Endothelial cell of umbilical vein (primary cell): Measurements from ENCODE around the gene EIF4E. TPM values are rescaled to one million over a fixed set of nuclear protein-coding genes. Genes with fewer than 3 reads are reported as not detected.

Experiments used
- BruUV-seq: library from RNA; stranded (reverse); fragments of 400-500 nt; replicated peaks from 2 replicates; lab custom pipeline; 2021; lab: Mats Ljungman, UMichigan
- CTCF ChIA-PET: fragments of 300-600, 350-600 bp; sonication (Branson Sonifier 250); formaldehyde crosslinking; loops from one replicate; lab custom pipeline; 2021; ENCODE audit warnings: antibody characterized with exemption, inconsistent platforms; lab: Charles Lee
- POLR2A ChIA-PET: fragments of 300-600, 350-600 bp; sonication (Branson Sonifier 250); formaldehyde crosslinking; loops from one replicate; lab custom pipeline; 2021; ENCODE audit warnings: antibody characterized with exemption, inconsistent platforms; lab: Charles Lee
- DNase-seq: peaks from one replicate; pipeline ENCODE4 v3.0.0-alpha.2; 2011; ENCODE audit warnings: low read depth, low spot score
- FAIRE-seq: peaks from 2 replicates; lab custom pipeline; 2011; peaks lifted over from hg19 to GRCh38; lab: Jason Lieb, UNC
- H2AFZ ChIP-seq: 2 replicates; pipeline ENCODE4 v1.6.0; 2012; ENCODE audit warnings: low read depth, low read length, control low read depth, inconsistent platforms
- H3K27ac ChIP-seq: 2 replicates; pipeline ENCODE4 v1.5.1; 2011; ENCODE audit warnings: low read depth, mild to moderate bottlenecking, control low read depth, low read length, moderate library complexity; ENCODE audit not compliant: insufficient read depth
- H3K27me3 ChIP-seq, 2 experiments: 2 replicates each; pipeline versions ENCODE4 v1.6.0 to v1.6.1; 2011; ENCODE audit warnings: low read length in 2 of 2, mixed read lengths in 1 of 2; ENCODE audit not compliant: control insufficient read depth in 2 of 2, insufficient read depth in 2 of 2
- H3K36me3 ChIP-seq, 2 experiments: 2 replicates in 1 of 2; 3 replicates in 1 of 2; pipeline ENCODE4 v1.5.1; 2011; ENCODE audit warnings: low read length in 2 of 2, mild to moderate bottlenecking in 1 of 2, moderate library complexity in 1 of 2; ENCODE audit not compliant: control insufficient read depth in 2 of 2, insufficient read depth in 2 of 2; ENCODE audit errors: extremely low read depth in 1 of 2
- H3K4me1 ChIP-seq: 3 replicates; pipeline ENCODE4 v1.5.1; 2011; ENCODE audit warnings: mild to moderate bottlenecking, low read length; ENCODE audit not compliant: control insufficient read depth, insufficient read depth; ENCODE audit errors: extremely low read depth
- H3K4me2 ChIP-seq: 2 replicates; pipeline ENCODE4 v1.6.1; 2011; ENCODE audit warnings: low read length, control low read depth, mixed read lengths; ENCODE audit not compliant: insufficient read depth
- H3K4me3 ChIP-seq, 3 experiments: fragments of 200-600 bp in 1 of 3; sonication (generic), shearing (Covaris generic) in 1 of 3; replicated peaks in 1 of 3; 2 replicates each; pipeline ENCODE4 v1.5.1; 2011 to 2016; ENCODE audit warnings: control low read depth in 3 of 3, low read length in 3 of 3, mild to moderate bottlenecking in 2 of 3, inconsistent platforms in 1 of 3, low read depth in 1 of 3, moderate library complexity in 1 of 3; ENCODE audit not compliant: insufficient read depth in 1 of 3
- H3K79me2 ChIP-seq: 2 replicates; pipeline ENCODE4 v1.6.0; 2012; ENCODE audit warnings: low read length, inconsistent platforms; ENCODE audit not compliant: control insufficient read depth, insufficient read depth
- H3K9ac ChIP-seq: replicated peaks from 2 replicates; pipeline ENCODE3; 2011; ENCODE audit warnings: low read length, control low read depth; ENCODE audit not compliant: insufficient read depth; ENCODE audit errors: extremely low read depth
- H3K9me1 ChIP-seq: replicated peaks from 3 replicates; pipeline ENCODE4 v1.6.0; 2011; ENCODE audit warnings: mild to moderate bottlenecking, low read length; ENCODE audit not compliant: control insufficient read depth, insufficient read depth; ENCODE audit errors: extremely low read depth
- H3K9me3 ChIP-seq: replicated peaks from 2 replicates; pipeline ENCODE4 v1.5.1; 2012; ENCODE audit warnings: low read length, inconsistent platforms; ENCODE audit not compliant: control insufficient read depth, insufficient read depth
- H4K20me1 ChIP-seq: replicated peaks from 2 replicates; pipeline ENCODE3; 2011; ENCODE audit warnings: mild to moderate bottlenecking, low read length; ENCODE audit not compliant: control insufficient read depth, insufficient read depth; ENCODE audit errors: extremely low read depth
- EZH2 ChIP-seq: IDR thresholded peaks from 2 replicates; pipeline ENCODE4 v1.6.1; 2012; ENCODE audit warnings: borderline replicate concordance, low read depth, mild to moderate bottlenecking, moderate library complexity, low read length, inconsistent platforms; ENCODE audit not compliant: severe bottlenecking
- FOS ChIP-seq: IDR thresholded peaks from 2 replicates; pipeline ENCODE4 v1.6.1; 2011; ENCODE audit warnings: mild to moderate bottlenecking, low read length, moderate library complexity, borderline replicate concordance; ENCODE audit not compliant: insufficient read depth
- GATA2 ChIP-seq: IDR thresholded peaks from 2 replicates; pipeline ENCODE4 v1.7.0; 2011; ENCODE audit warnings: low read depth, mild to moderate bottlenecking, moderate library complexity, mixed read lengths, low read length; ENCODE audit not compliant: insufficient read length, insufficient read depth
- JUN ChIP-seq: IDR thresholded peaks from 2 replicates; pipeline ENCODE4 v1.6.1; 2011; ENCODE audit warnings: borderline replicate concordance, low read depth; ENCODE audit not compliant: insufficient read length, insufficient read depth
- MYC ChIP-seq: IDR thresholded peaks from one replicate; pipeline ENCODE4 v1.6.1; 2011; ENCODE audit warnings: mild to moderate bottlenecking, low read depth, low read length
- POLR2A ChIP-seq: IDR thresholded peaks from 2 replicates; pipeline ENCODE4 v1.6.1; 2012; ENCODE audit warnings: low read depth, mild to moderate bottlenecking, control low read depth, low read length
- POLR2AphosphoS5 ChIP-seq: IDR thresholded peaks from 2 replicates; pipeline ENCODE4 v1.6.1; 2012; ENCODE audit warnings: low read depth, mild to moderate bottlenecking, control low read depth, low read length, moderate library complexity; ENCODE audit not compliant: insufficient read depth
- dilution Hi-C: fragments of 300-500 bp; cut with MboI; formaldehyde crosslinking; loops from one replicate; pipeline ENCODE4 v1.15.0; 2019; ENCODE audit warnings: low sequenced_read_pairs; ENCODE audit not compliant: extremely low pct_ligation_motif_present
- intact Hi-C: fragments of 100-400 bp; cut with micrococcal nuclease; formaldehyde crosslinking; loops from one replicate; pipeline ENCODE4 v1.10.0; 2022
- polyA plus RNA-seq, 4 experiments: library from polyadenylated mRNA; depleted of rRNA in 3 of 4; stranded (reverse) in 3 of 4; unstranded in 1 of 4; fragments of >200 nt; gene quantifications; 2 replicates each; pipeline versions ENCODE4 v1.2.1 to v1.2.3, GENCODE V29; 2011 to 2012; ENCODE audit warnings: missing spikeins in 1 of 4
- total RNA-seq: library from RNA; stranded (reverse); gene quantifications from 2 replicates; pipeline ENCODE4 v1.2.3, GENCODE V29; 2021
- TF ChIP-seq, protein P1 (sequence below): IDR thresholded peaks from 2 replicates; pipeline ENCODE4 v1.6.1; 2011; ENCODE audit not compliant: insufficient read depth, insufficient read length
- TF ChIP-seq, protein P2 (sequence below), 2 donors: IDR thresholded peaks; 1 replicate in 1 of 2; 2 replicates in 1 of 2; pipeline ENCODE4 v1.5.1; 2011; ENCODE audit warnings: low read length in 2 of 2, mild to moderate bottlenecking in 2 of 2, moderate library complexity in 2 of 2, control low read depth in 1 of 2, inconsistent platforms in 1 of 2, low read depth in 1 of 2; ENCODE audit not compliant: insufficient read depth in 1 of 2; ENCODE audit errors: extremely low read depth in 1 of 2

Gene EIF4E
- total and polyA plus RNA-seq, 2 donors (not counting 3 experiments of a cell fraction or from before 2014, with no cell fraction given): 40.3 to 107 TPM

DNA sequence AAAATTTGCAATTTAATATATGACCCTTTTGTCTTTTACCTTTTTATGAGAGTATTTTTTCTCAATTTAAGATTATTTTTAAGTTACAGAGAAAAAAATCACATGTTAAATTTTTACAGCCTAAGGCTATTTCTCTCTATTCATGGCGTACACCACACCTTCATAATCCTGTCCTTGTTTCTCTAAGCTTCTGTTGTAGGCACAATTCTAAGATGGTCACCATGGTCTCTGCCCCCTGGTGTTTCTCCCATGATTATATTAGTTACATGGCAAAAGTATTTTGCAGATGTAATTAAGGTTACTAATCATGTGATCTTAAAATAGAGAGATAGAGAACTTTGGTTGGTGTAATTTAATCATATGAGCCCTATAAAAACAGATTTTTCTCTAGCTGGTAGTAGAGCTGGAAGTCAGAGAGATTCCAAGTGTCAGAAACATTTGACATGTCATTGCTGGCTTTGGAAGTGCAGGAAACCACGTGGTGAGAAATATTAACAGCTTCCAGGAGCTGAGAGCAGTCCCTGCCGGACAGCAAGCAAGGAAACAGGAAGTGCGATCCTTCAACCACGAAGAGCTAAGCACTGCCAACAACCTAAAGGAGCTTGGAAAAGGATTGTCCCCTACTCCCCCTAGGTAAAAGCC is 89.8 kb downstream of the EIF4E start:
- Histone ChIP-seq H3K9ac (no peak overlapping the region), H3K9me3 (no peaks in the 10 kb centered on the region), H3K4me3 (no peak overlapping the region), H2AFZ (peak overlapping the region; percentile 46), H3K27ac (no peak overlapping the region), H3K4me2 (peak overlapping the region; percentile 0), H3K79me2 (no peaks in the 10 kb centered on the region), H3K27me3 (no peaks in the 10 kb centered on the region), H3K36me3 (no peaks in the 10 kb centered on the region), H3K9me1 (no peaks in the 10 kb centered on the region), H4K20me1 (no peaks in the 10 kb centered on the region), H3K4me1 (peaks cover 4% of the 10 kb centered on the region)
- intact Hi-C loops: no loop called here
- DNase-seq: peak; percentile 27
- BruUV-seq: no TSS peak
- TF ChIP-seq, protein P1, sequence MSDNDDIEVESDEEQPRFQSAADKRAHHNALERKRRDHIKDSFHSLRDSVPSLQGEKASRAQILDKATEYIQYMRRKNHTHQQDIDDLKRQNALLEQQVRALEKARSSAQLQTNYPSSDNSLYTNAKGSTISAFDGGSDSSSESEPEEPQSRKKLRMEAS: peak; percentile 26
- TF ChIP-seq, protein P2, sequence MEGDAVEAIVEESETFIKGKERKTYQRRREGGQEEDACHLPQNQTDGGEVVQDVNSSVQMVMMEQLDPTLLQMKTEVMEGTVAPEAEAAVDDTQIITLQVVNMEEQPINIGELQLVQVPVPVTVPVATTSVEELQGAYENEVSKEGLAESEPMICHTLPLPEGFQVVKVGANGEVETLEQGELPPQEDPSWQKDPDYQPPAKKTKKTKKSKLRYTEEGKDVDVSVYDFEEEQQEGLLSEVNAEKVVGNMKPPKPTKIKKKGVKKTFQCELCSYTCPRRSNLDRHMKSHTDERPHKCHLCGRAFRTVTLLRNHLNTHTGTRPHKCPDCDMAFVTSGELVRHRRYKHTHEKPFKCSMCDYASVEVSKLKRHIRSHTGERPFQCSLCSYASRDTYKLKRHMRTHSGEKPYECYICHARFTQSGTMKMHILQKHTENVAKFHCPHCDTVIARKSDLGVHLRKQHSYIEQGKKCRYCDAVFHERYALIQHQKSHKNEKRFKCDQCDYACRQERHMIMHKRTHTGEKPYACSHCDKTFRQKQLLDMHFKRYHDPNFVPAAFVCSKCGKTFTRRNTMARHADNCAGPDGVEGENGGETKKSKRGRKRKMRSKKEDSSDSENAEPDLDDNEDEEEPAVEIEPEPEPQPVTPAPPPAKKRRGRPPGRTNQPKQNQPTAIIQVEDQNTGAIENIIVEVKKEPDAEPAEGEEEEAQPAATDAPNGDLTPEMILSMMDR (IDR thresholded peaks at IDR 0.05; ENCODE audit: extremely low read depth in 1 of 2, insufficient read depth in 1 of 2, low read depth in 1 of 2, low read length in 2 of 2): no peak
- FAIRE-seq: peak; percentile 62
- POLR2A ChIA-PET: interaction anchor here (0.7 kb wide), 1 partner anchor 500 kb away, joined by 5 read pairs; no protein-coding TSS in a partner anchor
- dilution Hi-C loops: no loop called here
- CTCF ChIA-PET: interaction anchor here (0.8 to 1.7 kb wide), 6 partner anchors 18 to 371 kb away, joined by 3 to 16 read pairs (median 3); no protein-coding TSS in a partner anchor

DNA sequence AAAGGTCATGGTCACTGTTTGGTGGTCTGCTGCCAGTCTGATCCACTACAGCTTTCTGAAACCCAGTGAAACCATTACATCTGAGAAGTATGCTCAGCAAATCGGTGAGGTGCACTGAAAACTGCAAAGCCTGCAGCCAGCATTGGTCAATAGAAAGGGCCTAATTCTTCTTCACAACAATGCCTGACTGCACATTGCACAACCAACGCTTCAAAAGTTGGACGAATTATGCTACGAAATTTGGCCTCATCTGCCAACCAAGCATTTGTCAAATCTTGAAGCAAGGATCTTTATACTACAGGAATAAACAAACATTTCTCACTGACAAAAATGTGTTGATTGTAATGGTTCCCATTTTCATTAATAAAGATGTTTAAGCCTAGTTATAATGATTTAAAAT is 90.4 kb downstream of the EIF4E start:
- no peak overlapping the region for H3K9ac ChIP-seq
- intact Hi-C loops: no loop called here
- no peaks in the 10 kb centered on the region for H3K36me3 ChIP-seq
- no peaks in the 10 kb centered on the region for H3K9me3 ChIP-seq
- no peak overlapping the region for H2AFZ ChIP-seq
- ChIA-PET CTCF (interaction anchor here (1.2 to 1.7 kb wide), 3 partner anchors 17 to 370 kb away, joined by 3 to 16 read pairs (median 4); no protein-coding TSS in a partner anchor), POLR2A (no interaction called here)
- H3K4me2 ChIP-seq: no peak overlapping the region
- no peaks in the 10 kb centered on the region for H3K9me1 ChIP-seq
- no peaks in the 10 kb centered on the region for H3K27me3 ChIP-seq
- no peak overlapping the region for H3K4me3 ChIP-seq
- H4K20me1 ChIP-seq: no peaks in the 10 kb centered on the region
- peaks cover 4% of the 10 kb centered on the region for H3K4me1 ChIP-seq
- FAIRE-seq (no peak), DNase-seq (no peak)
- H3K79me2 ChIP-seq: no peaks in the 10 kb centered on the region
- dilution Hi-C loops: no loop called here
- BruUV-seq: no TSS peak
- H3K27ac ChIP-seq: no peak overlapping the region
- TF ChIP-seq JUN (no peak), GATA2 (no peak), EZH2 (no peak), POLR2AphosphoS5 (no peak), MYC (no peak), POLR2A (no peak), FOS (no peak)
- TF ChIP-seq, protein P1: no peak
- TF ChIP-seq, protein P2 (IDR thresholded peaks at IDR 0.05; ENCODE audit: extremely low read depth in 1 of 2, insufficient read depth in 1 of 2, low read depth in 1 of 2, low read length in 2 of 2): no peak
